HEK293T (cell line): ENCODE measurements around the gene RAD23A.

Experiments used
- BHLHE40 ChIP-seq: fragments of 450-650 bp; IDR thresholded peaks from 2 replicates; pipeline ENCODE4 v1.6.1; 2016; ENCODE audit warnings: mild to moderate bottlenecking, moderate library complexity, borderline replicate concordance
- FOXM1 ChIP-seq: fragments of 450-650 bp; IDR thresholded peaks from 2 replicates; pipeline ENCODE4 v1.6.1; 2017; ENCODE audit warnings: mild to moderate bottlenecking, borderline replicate concordance

GRCh38 chr19:12970070-12970820, 24.6 kb downstream of the RAD23A start:
- TF ChIP-seq FOXM1 (no peak), BHLHE40 (no peak)
